Loucy (cell line): ENCODE results near the gene NR2F1-AS1.

Experiments used
- EZH2phosphoT487 ChIP-seq: fragments of 200-600 bp; IDR thresholded peaks from 2 replicates; pipeline ENCODE4 v1.6.1; 2018; ENCODE audit warnings: antibody characterized with exemption, mild to moderate bottlenecking, moderate library complexity, borderline replicate concordance
- TF ChIP-seq, protein P1 (sequence below): fragments of 200-600 bp; sonication (generic); conservative IDR thresholded peaks from 2 replicates; pipeline ENCODE4 v1.5.1; 2014; ENCODE audit warnings: mild to moderate bottlenecking, antibody characterized with exemption, low read length

DNA sequence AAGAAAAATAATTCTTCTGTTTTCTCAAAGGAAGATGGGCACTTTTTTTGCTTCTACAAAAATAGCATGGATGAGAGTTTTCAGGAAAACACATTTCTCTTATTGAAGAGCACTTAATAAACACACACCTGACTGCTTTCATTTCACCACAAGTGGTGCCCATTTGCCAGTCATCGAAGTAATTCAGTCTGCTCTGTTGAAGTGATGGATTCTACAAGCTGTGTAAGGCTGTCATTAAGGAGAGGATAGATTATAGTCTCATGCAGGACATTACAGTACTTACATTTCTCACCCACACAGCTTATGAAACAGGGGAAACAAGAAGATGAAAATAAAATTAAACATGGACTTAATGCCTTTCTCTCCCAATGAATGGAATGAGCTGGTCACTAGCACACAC is 165.2 kb downstream of the NR2F1-AS1 start:
- TF ChIP-seq, protein P1, sequence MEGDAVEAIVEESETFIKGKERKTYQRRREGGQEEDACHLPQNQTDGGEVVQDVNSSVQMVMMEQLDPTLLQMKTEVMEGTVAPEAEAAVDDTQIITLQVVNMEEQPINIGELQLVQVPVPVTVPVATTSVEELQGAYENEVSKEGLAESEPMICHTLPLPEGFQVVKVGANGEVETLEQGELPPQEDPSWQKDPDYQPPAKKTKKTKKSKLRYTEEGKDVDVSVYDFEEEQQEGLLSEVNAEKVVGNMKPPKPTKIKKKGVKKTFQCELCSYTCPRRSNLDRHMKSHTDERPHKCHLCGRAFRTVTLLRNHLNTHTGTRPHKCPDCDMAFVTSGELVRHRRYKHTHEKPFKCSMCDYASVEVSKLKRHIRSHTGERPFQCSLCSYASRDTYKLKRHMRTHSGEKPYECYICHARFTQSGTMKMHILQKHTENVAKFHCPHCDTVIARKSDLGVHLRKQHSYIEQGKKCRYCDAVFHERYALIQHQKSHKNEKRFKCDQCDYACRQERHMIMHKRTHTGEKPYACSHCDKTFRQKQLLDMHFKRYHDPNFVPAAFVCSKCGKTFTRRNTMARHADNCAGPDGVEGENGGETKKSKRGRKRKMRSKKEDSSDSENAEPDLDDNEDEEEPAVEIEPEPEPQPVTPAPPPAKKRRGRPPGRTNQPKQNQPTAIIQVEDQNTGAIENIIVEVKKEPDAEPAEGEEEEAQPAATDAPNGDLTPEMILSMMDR, result no peak
- TF ChIP-seq EZH2phosphoT487, result no peak
